SK-N-SH (cell line): ENCODE results near the gene TMEM196. TPM values are rescaled to one million over a fixed set of nuclear protein-coding genes. Genes with fewer than 3 reads are reported as not detected.

ENCODE experiments used
- CTCF ChIA-PET: fragments of 300-600, 350-600 bp; formaldehyde crosslinking; extraction: SDS; loops from one replicate; lab custom pipeline; 2021; lab: Yijun Ruan, JAX
- POLR2A ChIA-PET: fragments of 350-600 bp; sonication (Branson Sonifier 250); formaldehyde crosslinking; extraction: SDS; loops from one replicate; lab custom pipeline; 2020; ENCODE audit warnings: antibody characterized with exemption, inconsistent platforms; lab: Yijun Ruan, JAX
- DNase-seq: peaks from one replicate; pipeline ENCODE4 v3.0.0; 2012
- H2AFZ ChIP-seq: fragments of 200-600 bp; sonication (generic); 2 replicates; pipeline ENCODE4 v1.8.1; 2016; ENCODE audit warnings: antibody characterized with exemption, mild to moderate bottlenecking, low read depth
- H3F3A ChIP-seq: fragments of 200-600 bp; sonication (generic); replicated peaks from 2 replicates; pipeline ENCODE3; 2016; ENCODE audit warnings: antibody characterized with exemption, mild to moderate bottlenecking; ENCODE audit not compliant: insufficient read depth
- H3K27ac ChIP-seq, 2 experiments: fragments of 200-500 bp in 1 of 2; fragments of 200-600 bp in 1 of 2; sonication (Bioruptor generic) in 1 of 2; sonication (generic), shearing (Covaris generic) in 1 of 2; 2 replicates each; pipeline versions ENCODE4 v1.5.1 to v1.6.1; 2014 to 2016; ENCODE audit warnings: low read depth in 2 of 2, inconsistent platforms in 1 of 2, low read length in 1 of 2, mild to moderate bottlenecking in 1 of 2, mixed read lengths in 1 of 2
- H3K27me3 ChIP-seq: fragments of 200-600 bp; sonication (generic), shearing (Covaris generic); 2 replicates; pipeline ENCODE4 v1.6.1; 2016; ENCODE audit warnings: mixed run types; ENCODE audit not compliant: insufficient read depth
- H3K36me3 ChIP-seq, 2 experiments: fragments of 200-500 bp in 1 of 2; fragments of 200-600 bp in 1 of 2; sonication (Bioruptor generic) in 1 of 2; sonication (generic) in 1 of 2; replicated peaks in 1 of 2; 2 replicates each; pipeline versions ENCODE3 to v1.5.1; 2014 to 2016; ENCODE audit warnings: low read length in 1 of 2, mild to moderate bottlenecking in 1 of 2; ENCODE audit not compliant: insufficient read depth in 2 of 2, control insufficient read depth in 1 of 2
- H3K4me1 ChIP-seq, 2 experiments: fragments of 200-500 bp in 1 of 2; fragments of 200-600 bp in 1 of 2; sonication (Bioruptor generic) in 1 of 2; sonication (generic), shearing (Covaris generic) in 1 of 2; 2 replicates each; pipeline versions ENCODE4 v1.5.1 to v1.6.1; 2014 to 2016; ENCODE audit warnings: low read depth in 1 of 2, low read length in 1 of 2, mixed run types in 1 of 2; ENCODE audit not compliant: insufficient read depth in 2 of 2, control insufficient read depth in 1 of 2
- H3K4me2 ChIP-seq: fragments of 200-600 bp; sonication (generic), shearing (Covaris generic); 2 replicates; pipeline ENCODE4 v1.6.1; 2017; ENCODE audit warnings: mixed run types
- H3K4me3 ChIP-seq, 2 experiments: fragments of 200-500 bp in 1 of 2; fragments of 200-600 bp in 1 of 2; sonication (Bioruptor generic) in 1 of 2; sonication (generic), shearing (Covaris generic) in 1 of 2; 2 replicates each; pipeline versions ENCODE4 v1.5.1 to v1.8.1; 2014 to 2016; ENCODE audit warnings: low read depth in 2 of 2, inconsistent platforms in 1 of 2, low read length in 1 of 2, mild to moderate bottlenecking in 1 of 2, mixed read lengths in 1 of 2, moderate library complexity in 1 of 2
- H3K79me2 ChIP-seq: fragments of 200-600 bp; sonication (generic); 2 replicates; pipeline ENCODE4 v1.8.1; 2017; ENCODE audit warnings: mild to moderate bottlenecking; ENCODE audit not compliant: insufficient read depth
- H3K9ac ChIP-seq: fragments of 200-600 bp; sonication (generic); 2 replicates; pipeline ENCODE4 v1.6.1; 2017; ENCODE audit warnings: mixed run types
- H3K9me2 ChIP-seq: fragments of 200-600 bp; sonication (generic); 2 replicates; pipeline ENCODE4 v1.6.1; 2017; ENCODE audit warnings: mixed run types
- H3K9me3 ChIP-seq: fragments of 200-600 bp; sonication (generic); 2 replicates; pipeline ENCODE4 v1.6.1; 2017; ENCODE audit warnings: mixed run types, mild to moderate bottlenecking, moderate library complexity
- H4K20me1 ChIP-seq: fragments of 200-600 bp; sonication (generic); 2 replicates; pipeline ENCODE4 v1.6.1; 2017; ENCODE audit warnings: mild to moderate bottlenecking, mixed run types; ENCODE audit not compliant: insufficient read depth
- CHD2 ChIP-seq: fragments of 150-350 bp; IDR thresholded peaks from 2 replicates; pipeline ENCODE4 v1.6.1; 2018; ENCODE audit warnings: low read length; ENCODE audit not compliant: partially characterized antibody
- ELF1 ChIP-seq: IDR thresholded peaks from 2 replicates; pipeline ENCODE4 v1.4.0; 2012
- EP300 ChIP-seq, 2 experiments: IDR thresholded peaks; 2 replicates each; pipeline versions ENCODE4 v1.4.0 to v1.6.1; 2012; ENCODE audit warnings: borderline replicate concordance in 1 of 2, low read depth in 1 of 2, low read length in 1 of 2
- FOSL2 ChIP-seq: IDR thresholded peaks from 2 replicates; pipeline ENCODE4 v1.4.0; 2012; ENCODE audit warnings: low read depth, mild to moderate bottlenecking, moderate library complexity, borderline replicate concordance
- FOXJ3 ChIP-seq: sonication (generic); formaldehyde crosslinking; IDR thresholded peaks from 2 replicates; pipeline ENCODE4 v1.5.1; 2020; ENCODE audit warnings: mild to moderate bottlenecking, missing genetic modification reagents
- FOXM1 ChIP-seq: IDR thresholded peaks from 2 replicates; pipeline ENCODE4 v1.4.0; 2012; ENCODE audit warnings: low read depth, mild to moderate bottlenecking
- GABPA ChIP-seq: IDR thresholded peaks from 2 replicates; pipeline ENCODE4 v1.4.0; 2012; ENCODE audit warnings: low read depth, mild to moderate bottlenecking
- GATA2 ChIP-seq: sonication (generic); formaldehyde crosslinking; IDR thresholded peaks from 2 replicates; pipeline ENCODE4 v1.5.0; 2020; ENCODE audit warnings: mild to moderate bottlenecking, missing genetic modification reagents
- IRF3 ChIP-seq: fragments of 150-350 bp; IDR thresholded peaks from 2 replicates; pipeline ENCODE4 v1.6.1; 2016; ENCODE audit warnings: mild to moderate bottlenecking, low read depth, low read length
- MEF2A ChIP-seq: IDR thresholded peaks from 2 replicates; pipeline ENCODE4 v1.4.0; 2012; ENCODE audit warnings: low read depth, borderline replicate concordance
- MXI1 ChIP-seq: IDR thresholded peaks from 2 replicates; pipeline ENCODE4 v1.6.1; 2012; ENCODE audit warnings: mild to moderate bottlenecking, low read depth, low read length, improper control_type of control experiment
- REST ChIP-seq: IDR thresholded peaks from 2 replicates; pipeline ENCODE4 v1.6.1; 2012; ENCODE audit warnings: mild to moderate bottlenecking, low read depth, low read length, moderate library complexity
- RXRA ChIP-seq: IDR thresholded peaks from 2 replicates; pipeline ENCODE4 v1.4.0; 2012; ENCODE audit warnings: low read depth, mild to moderate bottlenecking, borderline replicate concordance
- SMC3 ChIP-seq: IDR thresholded peaks from 2 replicates; pipeline ENCODE4 v1.6.1; 2012; ENCODE audit warnings: low read depth, low read length, improper control_type of control experiment
- TEAD4 ChIP-seq: IDR thresholded peaks from 2 replicates; pipeline ENCODE4 v1.4.0; 2012; ENCODE audit warnings: mild to moderate bottlenecking, borderline replicate concordance; ENCODE audit not compliant: insufficient read depth
- WGBS: methylation state at CpG from one replicate; pipeline ENCODE4 v1.1.6; 2017; ENCODE audit warnings: low lambda C conversion rate; 5-methylcytosine and 5-hydroxymethylcytosine counted together
- polyA plus RNA-seq, 3 experiments: library from polyadenylated mRNA; depleted of rRNA; stranded (reverse); fragments of >200 nt; gene quantifications; 2 replicates each; pipeline ENCODE4 v1.2.3, GENCODE V29; 2012
- TF ChIP-seq, protein P1 (sequence below): IDR thresholded peaks from 2 replicates; pipeline ENCODE4 v1.4.0; 2012; ENCODE audit warnings: low read depth

TMEM196 gene
- polyA plus RNA-seq, 1 of the 3 experiments (the other 2 are of a cell fraction), result not detected

DNA sequence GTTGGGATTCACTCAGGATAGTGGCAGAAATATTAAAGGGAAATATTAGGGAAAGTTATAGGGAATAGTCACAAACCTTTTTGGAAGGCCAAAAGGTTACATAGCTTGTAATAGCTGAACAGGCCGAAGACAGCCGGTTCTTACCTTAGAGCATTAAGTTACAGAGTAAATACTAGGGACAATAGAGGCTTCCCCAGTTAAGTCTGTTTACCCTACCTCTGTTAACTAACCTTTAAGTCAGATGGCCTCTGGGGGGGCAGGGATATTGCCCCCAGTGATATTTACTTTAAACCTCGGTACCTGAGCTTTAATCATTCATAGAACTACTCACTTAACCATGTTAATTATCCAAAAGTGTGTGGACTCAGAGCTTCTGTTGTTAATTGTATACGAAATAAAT lies 71.9 kb downstream of the TMEM196 start:
- Histone ChIP-seq H3K4me3 (no peak overlapping the region), H3K9ac (no peak overlapping the region), H2AFZ (no peak overlapping the region), H3K4me1 (no peaks in the 10 kb centered on the region; a peak in 1 of 4 replicates), H3K9me3 (no peaks in the 10 kb centered on the region), H3K36me3 (peaks cover 40 to 63% of the 10 kb centered on the region in 2 experiments), H4K20me1 (no peaks in the 10 kb centered on the region), H3K27ac (no peak overlapping the region), H3K4me2 (no peak overlapping the region), H3K79me2 (peaks cover 19% of the 10 kb centered on the region), H3K27me3 (no peaks in the 10 kb centered on the region), H3K9me2 (no peaks in the 10 kb centered on the region), H3F3A (no peaks in the 10 kb centered on the region)
- no peak for DNase-seq
- 97% methylated on average over 4 of the region's 4 CpGs for WGBS
- POLR2A ChIA-PET, result no interaction called here
- TF ChIP-seq, protein P1, sequence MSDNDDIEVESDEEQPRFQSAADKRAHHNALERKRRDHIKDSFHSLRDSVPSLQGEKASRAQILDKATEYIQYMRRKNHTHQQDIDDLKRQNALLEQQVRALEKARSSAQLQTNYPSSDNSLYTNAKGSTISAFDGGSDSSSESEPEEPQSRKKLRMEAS, result no peak
- TF ChIP-seq RXRA (no peak), IRF3 (no peak), MEF2A (no peak), CHD2 (no peak), TEAD4 (no peak), FOSL2 (no peak), REST (no peak), GATA2 (CRISPR knock-in tag) (no peak), GABPA (no peak), ELF1 (no peak), EP300 (IDR thresholded peaks at IDR 0.05; ENCODE audit: borderline replicate concordance in 1 of 2, low read depth in 1 of 2, low read length in 1 of 2) (no peak), FOXM1 (no peak), MXI1 (no peak), FOXJ3 (CRISPR knock-in tag) (no peak), SMC3 (no peak)
- CTCF ChIA-PET, result interaction anchor here (0.8 to 5.1 kb wide), 5 partner anchors 8 to 1356 kb away, joined by 3 to 31 read pairs (median 3); no protein-coding TSS in a partner anchor
